Stimulated activated CD4-positive, alpha-beta T cell treated with anti-CD3 and anti-CD28 coated beads, Interleukin-4, amount 100 ng/mL, for 24 hours (primary cell): ENCODE data around the gene TAL2.
A peak's percentile ranks its signal among the peaks of the same experiment; 100 is the strongest.
"Not testable (repeated sequence)": the region's sequence is repeated elsewhere in the genome, so short reads cannot be mapped to it uniquely, and the experiment has no call there.

Experiments
- DNase-seq: peaks from one replicate; pipeline ENCODE4 v3.0.0-alpha.2; 2020

TAL2 gene

GRCh38 chr9:105676351-105676923, 14.2 kb downstream of the TAL2 start:
- DNase-seq, result no peak

DNA sequence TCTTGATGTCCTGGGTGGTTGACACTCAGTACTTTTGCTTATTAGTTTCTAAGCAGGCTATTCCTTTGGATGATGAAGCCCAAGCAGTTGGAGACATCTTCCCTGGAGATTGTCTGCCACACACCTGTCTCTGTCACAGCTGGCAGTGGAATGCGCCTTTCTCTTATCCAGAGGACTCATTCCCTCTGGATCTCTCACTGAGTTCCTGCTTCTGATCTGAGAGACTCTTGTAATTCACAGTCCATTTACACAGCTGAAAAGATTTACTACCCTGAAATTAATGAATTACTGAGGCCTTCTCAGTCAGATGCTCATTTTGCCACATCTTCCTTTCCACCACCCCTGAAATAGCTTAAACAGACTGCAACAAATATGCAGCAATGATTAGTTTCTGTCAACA, 15.9 kb downstream of the TAL2 start:
- DNase-seq, result no peak

DNA sequence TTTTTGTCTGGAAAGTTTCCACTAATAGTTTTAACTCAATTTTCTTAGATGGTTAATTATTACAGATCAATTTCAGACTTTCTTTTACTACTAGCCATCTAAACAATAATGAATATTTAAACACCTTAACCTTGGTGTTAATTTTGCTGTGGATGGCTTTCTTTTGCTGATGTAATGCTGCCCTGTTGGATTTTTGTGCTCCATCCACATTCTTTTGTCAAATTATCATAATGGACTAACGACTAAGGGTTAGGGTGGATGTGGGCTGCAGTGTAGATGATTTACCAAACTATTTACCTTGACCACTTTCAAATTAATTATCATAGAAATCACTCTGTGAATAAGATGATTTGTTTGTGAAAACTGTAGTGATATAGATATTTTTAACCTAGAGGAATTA, 16.5 kb downstream of the TAL2 start:
- DNase-seq, result no peak

DNA sequence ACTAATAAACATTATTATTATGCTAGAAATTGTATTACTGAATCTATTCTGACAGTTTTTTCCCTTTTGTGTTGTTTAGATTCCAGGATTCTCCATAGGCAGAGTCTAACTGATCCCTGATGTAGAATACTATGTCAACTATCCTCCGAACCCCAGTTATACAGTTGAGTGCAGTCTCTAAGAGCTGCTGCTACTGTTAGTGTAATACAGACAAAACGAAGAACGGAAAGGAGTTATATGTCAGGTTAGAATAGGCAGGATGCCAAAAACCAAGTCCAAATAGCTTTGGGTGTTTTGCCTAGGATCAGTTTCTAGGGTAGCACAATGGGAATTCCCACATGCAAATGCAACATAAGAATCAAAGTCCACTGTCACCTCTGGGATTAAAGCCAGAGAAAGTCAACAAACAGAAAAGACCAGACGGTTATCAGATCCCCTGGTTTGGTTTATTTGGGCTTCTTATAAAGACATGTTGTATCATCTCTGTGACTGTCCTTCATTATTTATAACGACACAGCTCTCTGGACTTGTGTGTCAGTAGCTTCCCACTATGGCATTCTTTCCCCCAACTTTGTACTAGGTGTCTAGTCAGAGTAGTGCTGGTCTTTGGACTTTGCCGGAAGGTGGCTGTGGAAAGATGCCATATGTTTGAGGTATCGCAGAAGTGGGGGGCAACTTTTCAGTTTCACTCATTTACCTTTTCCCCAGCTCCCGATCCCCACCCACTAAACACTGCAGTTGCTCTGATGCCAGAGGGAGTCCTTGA, 17.2 kb downstream of the TAL2 start:
- DNase-seq, result no peak

DNA sequence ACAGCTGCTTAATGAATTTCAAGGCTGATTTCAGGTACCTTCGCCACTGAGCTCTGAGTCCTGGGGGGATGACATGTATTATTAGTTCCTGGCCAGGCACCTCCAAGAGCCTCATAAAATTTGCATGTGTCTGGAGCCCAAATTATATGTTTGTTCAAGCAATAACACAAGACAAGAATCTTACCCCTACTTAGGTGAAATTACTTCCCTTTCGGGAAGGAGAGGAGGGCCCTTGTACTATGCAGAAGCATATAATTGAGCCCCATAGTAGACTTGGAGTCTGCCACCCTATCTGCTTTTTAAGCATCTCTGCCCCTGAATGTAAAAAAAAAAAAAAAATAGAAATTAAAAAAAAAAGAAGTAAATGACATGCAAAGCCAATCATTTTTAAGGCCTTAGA, 19.1 kb downstream of the TAL2 start:
- DNase-seq, result no peak

GRCh38 chr9:105681724-105682123, 19.5 kb downstream of the TAL2 start:
- DNase-seq, result no peak

GRCh38 chr9:105683688-105684275, 21.5 kb downstream of the TAL2 start:
- no peak for DNase-seq

DNA sequence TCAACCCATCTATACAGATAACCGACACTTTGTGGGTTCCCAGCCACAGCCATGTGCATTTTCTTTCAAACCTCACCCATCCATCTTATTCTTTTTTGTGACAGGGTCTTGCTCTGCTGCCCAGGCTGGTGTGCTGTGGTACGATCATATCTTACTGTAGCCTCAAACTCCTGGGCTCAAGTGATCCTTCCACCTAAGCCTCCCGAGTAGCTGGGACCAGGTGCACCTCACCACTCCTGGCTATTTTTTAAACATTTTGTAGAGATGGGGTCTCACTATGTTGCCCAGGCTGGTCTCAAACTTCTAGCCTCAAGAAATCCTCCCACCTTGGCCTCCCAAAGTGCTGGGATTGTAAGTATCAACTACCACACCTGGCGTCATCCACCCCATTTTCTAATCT, 24.7 kb downstream of the TAL2 start:
- no peak for DNase-seq

DNA sequence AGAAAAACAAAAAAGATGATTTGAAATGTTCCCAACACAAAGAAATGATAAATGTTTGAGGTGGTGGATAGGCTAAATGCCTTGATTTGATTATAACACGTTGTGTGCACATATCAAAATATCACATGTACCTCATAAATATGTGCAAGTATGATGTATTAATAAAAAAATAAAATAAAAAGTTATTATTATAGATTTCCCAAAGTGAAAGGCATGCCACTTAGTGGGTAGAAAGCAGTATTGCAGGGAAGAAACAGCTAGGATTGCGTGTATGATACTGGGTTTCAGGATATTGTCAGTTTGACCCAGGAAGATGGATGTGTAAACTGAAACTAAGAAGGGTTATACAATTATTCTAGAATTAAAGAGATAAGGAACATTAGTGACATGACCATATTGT, 28.5 kb downstream of the TAL2 start:
- DNase-seq, result no peak

- DNase-seq, result peak; percentile 7
These were observed 31.4 kb downstream of the TAL2 start for GRCh38 chr9:105693435-105694189.

- DNase-seq, result peak; percentile 77
These were observed 32.1 kb downstream of the TAL2 start, which contains the start of gene TMEM38B for GRCh38 chr9:105694190-105694847. Gene TMEM38B, plus strand, starts transcription at chr9:105694541. Its CDS starts 120 bp downstream, at chr9:105694661.

DNA sequence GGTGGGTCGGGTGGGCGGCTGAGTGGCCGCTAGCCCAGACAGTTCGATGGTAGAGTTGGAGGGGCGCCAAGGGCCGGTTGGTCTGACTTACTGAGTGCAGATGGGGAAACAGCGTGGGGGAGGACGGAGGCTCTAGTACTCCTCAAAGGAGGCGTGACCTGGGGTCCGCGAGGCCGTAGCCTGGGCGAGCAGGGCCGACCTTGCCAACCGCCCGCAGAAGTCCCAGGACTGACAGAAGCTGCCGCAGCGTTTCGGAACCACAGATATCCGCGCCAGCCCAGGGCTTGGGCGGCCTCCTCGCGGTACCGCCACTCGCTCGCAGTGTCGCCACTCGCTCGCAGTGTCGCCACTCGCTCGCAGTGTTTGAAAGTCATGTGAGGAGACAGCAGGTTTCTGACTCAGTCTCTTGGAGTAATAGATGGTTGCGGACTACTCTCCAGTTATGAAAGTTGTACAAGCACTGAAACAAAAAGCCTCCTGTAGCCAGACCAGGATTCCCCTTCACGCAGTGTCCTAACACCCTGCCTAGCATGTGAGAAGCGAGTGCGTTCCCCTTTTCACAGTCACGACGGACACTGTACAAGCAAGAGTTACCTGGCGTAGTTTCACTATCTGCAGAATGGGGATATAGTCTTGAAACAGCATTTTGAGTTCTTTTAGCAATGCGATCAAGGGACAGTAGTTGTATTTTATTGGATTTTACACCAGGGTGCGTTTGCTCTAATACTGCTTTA, 32.8 kb downstream of the TAL2 start:
- DNase-seq, result peak; percentile 47

GRCh38 chr9:105696219-105696793, 34.0 kb downstream of the TAL2 start:
- DNase-seq, result no peak

GRCh38 chr9:105697871-105698270, 35.6 kb downstream of the TAL2 start:
- no peak for DNase-seq

DNA sequence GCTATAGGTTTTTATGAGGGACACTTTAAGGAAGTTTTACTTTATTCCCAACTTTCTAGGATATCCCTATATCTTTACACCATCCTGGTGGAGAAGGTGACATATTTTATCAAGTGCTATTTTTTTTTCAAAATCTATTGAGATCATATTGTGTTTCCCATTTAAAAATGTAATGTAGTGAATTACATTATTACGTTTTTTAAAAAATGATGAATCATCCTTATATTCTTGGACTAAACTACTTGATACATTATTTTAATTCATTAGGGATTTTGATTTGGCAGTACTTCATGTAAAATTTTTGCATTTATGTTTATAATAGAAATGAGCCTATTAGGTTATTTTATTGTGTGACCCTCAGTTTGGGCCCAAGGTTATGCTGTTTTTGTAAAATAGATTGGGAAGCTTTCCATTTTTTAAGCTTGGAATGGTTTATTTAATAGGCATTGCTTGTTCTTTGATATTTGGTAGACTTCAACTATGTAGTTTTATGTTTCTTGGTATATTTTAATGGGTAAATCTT, 36.2 kb downstream of the TAL2 start:
- DNase-seq, result no peak

GRCh38 chr9:105700668-105701067, 38.4 kb downstream of the TAL2 start:
- DNase-seq, result no peak

GRCh38 chr9:105701145-105701544, 38.9 kb downstream of the TAL2 start:
- no peak for DNase-seq

GRCh38 chr9:105702207-105702606, 40.0 kb downstream of the TAL2 start:
- DNase-seq, result no peak

- DNase-seq, result not testable (repeated sequence)
These were observed 41.4 kb downstream of the TAL2 start for GRCh38 chr9:105703638-105704037.

DNA sequence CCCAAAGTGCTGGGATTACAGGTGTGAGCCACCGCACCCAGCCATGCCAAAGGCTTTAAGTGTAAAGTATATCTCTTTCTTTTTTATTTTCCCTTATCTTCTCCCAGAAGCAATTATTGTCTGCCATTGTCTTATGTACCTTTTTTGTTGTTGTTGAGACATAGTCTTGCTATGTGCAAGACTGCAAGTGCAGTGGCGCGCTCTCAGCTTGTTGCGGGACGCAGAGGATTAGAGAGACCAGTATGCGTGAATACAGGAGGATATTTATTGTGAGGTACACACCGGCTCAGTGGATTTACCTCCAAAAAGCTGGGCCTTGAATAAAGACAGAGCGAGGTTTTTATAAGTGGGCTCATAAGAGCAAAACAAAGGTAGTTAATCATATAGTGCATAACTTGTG, 43.9 kb downstream of the TAL2 start:
- no peak for DNase-seq

GRCh38 chr9:105708405-105708804, 46.1 kb downstream of the TAL2 start:
- no peak for DNase-seq

GRCh38 chr9:105710638-105711037, 48.4 kb downstream of the TAL2 start:
- no peak for DNase-seq
